SH-SY5Y (cell line): ENCODE data around the gene KRT4.

ENCODE experiments used
- GATA2 ChIP-seq: IDR thresholded peaks from 2 replicates; pipeline ENCODE4 v1.6.1; 2011; ENCODE audit warnings: mild to moderate bottlenecking, low read depth, low read length
- GATA3 ChIP-seq: IDR thresholded peaks from 2 replicates; pipeline ENCODE4 v1.6.1; 2011; ENCODE audit warnings: low read depth, mild to moderate bottlenecking, low read length, moderate library complexity

DNA sequence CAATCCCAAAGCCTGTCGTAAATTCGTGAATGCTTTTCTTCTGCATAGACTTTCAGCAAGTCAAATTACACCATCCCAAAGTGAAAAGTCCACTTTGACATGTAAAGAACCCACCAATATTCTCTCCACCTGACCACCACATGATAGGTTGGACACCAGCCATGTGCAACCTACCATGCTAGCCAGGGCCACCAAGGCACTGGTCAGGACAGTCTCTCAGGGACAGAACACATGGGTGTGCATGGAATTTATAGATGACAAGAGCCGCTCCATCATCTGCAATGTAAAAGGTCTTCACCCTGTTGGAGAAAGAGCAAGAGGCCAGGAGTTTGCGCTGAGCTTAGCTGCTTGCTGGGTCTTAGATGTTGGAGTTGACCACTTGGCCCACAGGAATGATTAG is 31.4 kb downstream of the KRT4 start:
- TF ChIP-seq GATA2 (no peak), GATA3 (no peak)
